ENCODE measurements around the gene MEGF6.
A peak's percentile ranks its signal among the peaks of the same experiment; 100 is the strongest.

Gene MEGF6

GRCh38 chr1:3570066-3570986 lies 41.0 kb downstream of the MEGF6 start:
- no peak for DNase-seq

GRCh38 chr1:3569436-3569835 lies 41.9 kb downstream of the MEGF6 start:
- DNase-seq, result no peak

GRCh38 chr1:3568815-3569435 lies 42.4 kb downstream of the MEGF6 start:
- DNase-seq, result no peak

GRCh38 chr1:3566951-3567804 lies 44.1 kb downstream of the MEGF6 start:
- no peak for DNase-seq

- DNase-seq, result no peak
Measured at GRCh38 chr1:3566003-3566885, 45.1 kb downstream of the MEGF6 start.

GRCh38 chr1:3564921-3565831 lies 46.1 kb downstream of the MEGF6 start:
- DNase-seq, result peak; percentile 26

GRCh38 chr1:3563610-3564009 lies 47.7 kb downstream of the MEGF6 start:
- DNase-seq, result no peak

GRCh38 chr1:3563125-3563524 lies 48.2 kb downstream of the MEGF6 start:
- DNase-seq, result no peak

- DNase-seq, result no peak
Measured at GRCh38 chr1:3562712-3563111, 48.6 kb downstream of the MEGF6 start.

GRCh38 chr1:3561702-3562101 lies 49.6 kb downstream of the MEGF6 start:
- DNase-seq, result no peak

GRCh38 chr1:3560981-3561380 lies 50.3 kb downstream of the MEGF6 start:
- DNase-seq, result no peak

- DNase-seq, result no peak
Measured at GRCh38 chr1:3560251-3560871, 50.9 kb downstream of the MEGF6 start.

- DNase-seq, result no peak
Measured at GRCh38 chr1:3558036-3558726, 53.1 kb downstream of the MEGF6 start.

GRCh38 chr1:3557366-3557765 lies 53.9 kb downstream of the MEGF6 start:
- DNase-seq, result no peak

- DNase-seq, result no peak
Measured at GRCh38 chr1:3556336-3556735, 55.0 kb downstream of the MEGF6 start.

GRCh38 chr1:3555131-3555920 lies 56.0 kb downstream of the MEGF6 start:
- DNase-seq, result no peak

GRCh38 chr1:3553940-3554223 lies 57.4 kb downstream of the MEGF6 start:
- DNase-seq, result no peak

GRCh38 chr1:3553166-3553939 lies 58.0 kb downstream of the MEGF6 start:
- DNase-seq, result no peak

- no peak for DNase-seq
Measured at GRCh38 chr1:3552751-3553150, 58.6 kb downstream of the MEGF6 start.
